ENCODE data around the gene RNASE7.
A peak's percentile ranks its signal among the peaks of the same experiment; 100 is the strongest.
"Not testable (repeated sequence)": the region's sequence is repeated elsewhere in the genome, so short reads cannot be mapped to it uniquely, and the experiment has no call there.

RNASE7 gene, protein sequence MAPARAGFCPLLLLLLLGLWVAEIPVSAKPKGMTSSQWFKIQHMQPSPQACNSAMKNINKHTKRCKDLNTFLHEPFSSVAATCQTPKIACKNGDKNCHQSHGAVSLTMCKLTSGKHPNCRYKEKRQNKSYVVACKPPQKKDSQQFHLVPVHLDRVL
- 0 to 0.12 (median 0) reads per million in 18 experiments for total RNA-seq

DNA sequence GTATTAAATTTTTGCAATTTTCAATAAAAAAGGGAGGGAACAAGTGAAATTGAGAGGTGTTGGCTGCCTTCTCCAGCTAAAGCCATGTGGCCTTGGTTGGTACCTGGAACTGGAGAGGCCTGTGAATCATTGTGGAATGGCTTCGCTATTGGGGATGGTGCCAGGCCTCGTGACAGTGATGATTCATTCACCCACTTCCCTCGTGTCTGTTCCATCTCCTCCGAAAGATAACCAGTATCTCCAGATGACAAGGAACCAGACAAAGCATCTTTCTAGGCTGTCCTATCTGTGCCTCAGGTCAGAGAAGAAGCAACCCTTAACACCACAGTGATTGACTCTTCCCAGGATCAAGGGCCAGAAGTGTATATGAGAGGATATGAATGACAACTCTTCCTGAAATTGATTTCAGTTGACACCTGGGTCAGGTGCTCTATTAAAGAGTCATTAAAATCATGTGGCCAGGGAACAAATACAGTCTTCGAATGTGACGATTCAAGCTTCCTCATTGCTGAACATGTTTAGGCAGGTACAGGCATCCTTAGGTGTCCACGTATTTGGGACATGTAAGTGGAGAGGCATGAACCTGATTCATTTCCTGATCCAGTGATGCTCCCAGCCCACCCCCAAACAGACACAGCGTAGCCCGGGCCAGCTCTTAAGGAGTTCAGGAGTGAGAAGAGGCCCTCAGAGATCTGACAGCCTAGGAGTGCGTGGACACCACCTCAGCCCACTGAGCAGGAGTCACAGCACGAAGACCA, at the start of gene RNASE7:
RNASE7 (plus strand) TSS at position 687 of the 758 bp plus-strand sequence. CDS start 631 bp downstream, outside the sequence.
- peak; percentile 48 to 56 for DNase-seq

DNA sequence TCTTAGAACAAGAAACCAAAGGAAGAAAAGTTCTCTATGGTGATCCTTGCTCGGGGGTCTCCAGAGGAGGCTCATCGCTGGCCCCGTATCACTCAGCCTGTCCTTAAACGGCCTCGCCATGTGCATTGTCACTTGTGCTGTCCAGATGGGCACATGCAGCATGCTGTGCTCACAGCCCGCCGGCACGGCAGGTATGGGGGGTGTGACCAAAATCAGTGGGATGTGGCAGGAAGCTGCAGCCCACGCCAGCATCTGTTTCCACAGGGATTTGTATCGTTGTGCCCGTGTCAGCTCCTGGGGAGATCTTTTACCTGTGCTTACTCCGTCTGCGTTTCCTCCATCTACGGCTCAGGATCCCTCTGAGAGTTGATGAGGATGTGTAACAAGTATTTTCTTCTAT, 45.6 kb upstream of the RNASE7 start:
- no peak for DNase-seq

GRCh38 chr14:20997115-20997514, 45.0 kb upstream of the RNASE7 start:
- no peak for DNase-seq

DNA sequence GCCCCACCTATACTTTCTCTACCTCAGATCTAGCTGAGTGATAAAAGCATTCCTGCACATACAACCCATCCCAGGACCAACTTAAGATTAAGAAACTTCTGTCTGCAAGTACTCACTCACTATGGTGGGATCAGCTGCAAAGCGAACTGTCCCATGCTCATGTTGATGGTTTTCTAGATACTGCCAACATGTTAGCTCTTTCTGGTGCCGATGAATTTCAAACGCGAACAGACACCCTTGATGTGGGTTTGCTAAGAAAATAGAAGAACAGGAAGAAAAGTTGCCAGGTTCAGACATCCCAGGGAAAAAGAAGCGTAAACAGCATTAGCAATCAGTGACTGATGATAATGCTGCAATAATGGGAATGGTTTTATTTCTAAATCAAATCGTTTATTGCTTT, 44.6 kb upstream of the RNASE7 start:
- no peak for DNase-seq

DNA sequence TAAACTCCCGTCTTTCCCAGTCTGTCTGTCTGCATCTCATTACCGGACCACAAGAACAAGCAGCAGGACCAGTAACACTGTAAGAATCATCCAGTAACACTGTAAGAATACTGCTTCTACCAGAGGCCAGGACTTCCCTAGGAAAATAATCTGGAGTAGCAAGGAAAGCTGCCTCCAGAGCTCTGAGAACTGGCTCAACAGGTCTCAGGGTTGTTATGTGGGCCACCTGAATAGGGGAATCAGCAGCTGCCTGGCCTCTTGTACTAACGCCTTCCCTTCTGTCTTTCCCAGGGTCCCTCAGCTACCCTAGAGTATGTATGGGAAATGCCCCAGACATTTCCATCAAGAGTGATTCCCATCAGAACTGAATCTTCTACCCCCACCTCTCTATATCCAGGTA, 44.0 kb upstream of the RNASE7 start:
- DNase-seq: no peak

DNA sequence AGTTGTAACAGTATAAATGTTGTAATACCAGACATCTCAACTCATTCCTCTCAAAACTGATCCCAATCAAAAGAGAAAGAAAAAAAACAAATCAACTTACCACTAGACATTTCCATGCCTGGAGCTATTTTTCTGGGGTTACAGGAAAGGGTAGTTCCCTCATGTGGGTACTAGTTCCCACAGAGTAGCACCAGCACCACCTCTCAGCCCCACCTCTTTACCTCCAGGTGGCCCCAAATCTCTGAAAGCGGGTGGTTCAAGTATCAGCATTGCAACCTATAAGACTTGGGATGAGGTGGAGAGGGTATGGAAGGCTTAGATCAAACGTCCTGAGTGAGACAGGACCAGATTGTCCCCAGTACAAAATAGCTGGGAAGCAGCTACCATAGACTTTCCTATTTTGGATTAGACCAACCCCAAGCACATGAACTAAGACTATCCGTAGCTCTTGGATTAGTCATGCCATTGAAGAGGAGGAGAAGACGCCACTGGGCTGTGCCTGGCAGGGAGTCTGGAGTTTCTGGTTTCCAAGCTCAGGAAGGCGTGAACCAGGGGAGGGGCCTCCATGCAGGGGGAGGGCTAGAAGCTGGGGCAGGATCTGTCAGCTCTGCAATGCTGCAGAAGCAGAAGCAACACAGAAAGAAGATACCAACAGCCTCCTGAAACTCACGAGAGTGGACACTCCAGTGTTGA, 43.3 kb upstream of the RNASE7 start, which contains the start of gene SLC39A2:
SLC39A2 (plus strand) TSS at position 620 of the 693 bp plus-strand sequence. CDS start 154 bp downstream, outside the sequence.
- peak in 1 of 2 donors; percentile 59 for DNase-seq

GRCh38 chr14:20999591-20999990, 42.6 kb upstream of the RNASE7 start:
- DNase-seq: no peak

- no peak for DNase-seq
Measured at GRCh38 chr14:21001218-21001617, 40.9 kb upstream of the RNASE7 start.

- DNase-seq: no peak
Measured at GRCh38 chr14:21003788-21004346, 38.3 kb upstream of the RNASE7 start.

- DNase-seq: not testable (repeated sequence)
Measured at GRCh38 chr14:21009721-21010120, 32.4 kb upstream of the RNASE7 start.

GRCh38 chr14:21011136-21011535, 31.0 kb upstream of the RNASE7 start:
- DNase-seq: no peak

DNA sequence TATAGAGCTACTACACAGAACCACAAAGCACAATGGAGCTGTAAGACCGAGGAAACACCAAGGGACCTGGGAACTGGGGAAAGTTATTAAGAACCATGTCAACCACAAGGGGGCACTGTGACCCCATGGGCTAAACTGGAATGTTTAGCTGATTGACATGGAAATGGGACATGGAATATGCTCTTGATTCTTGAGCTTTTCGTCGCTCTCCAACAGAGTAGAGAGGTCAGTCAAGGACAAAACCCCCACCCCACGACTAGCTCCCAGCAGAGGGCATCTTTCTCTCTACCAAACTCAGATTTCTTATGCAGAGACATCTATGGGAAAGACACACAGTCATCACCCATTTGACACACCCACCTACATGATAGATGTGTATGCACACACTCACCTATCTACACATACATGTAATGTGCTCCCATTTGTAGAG, 27.4 kb upstream of the RNASE7 start:
- DNase-seq: peak; percentile 91

DNA sequence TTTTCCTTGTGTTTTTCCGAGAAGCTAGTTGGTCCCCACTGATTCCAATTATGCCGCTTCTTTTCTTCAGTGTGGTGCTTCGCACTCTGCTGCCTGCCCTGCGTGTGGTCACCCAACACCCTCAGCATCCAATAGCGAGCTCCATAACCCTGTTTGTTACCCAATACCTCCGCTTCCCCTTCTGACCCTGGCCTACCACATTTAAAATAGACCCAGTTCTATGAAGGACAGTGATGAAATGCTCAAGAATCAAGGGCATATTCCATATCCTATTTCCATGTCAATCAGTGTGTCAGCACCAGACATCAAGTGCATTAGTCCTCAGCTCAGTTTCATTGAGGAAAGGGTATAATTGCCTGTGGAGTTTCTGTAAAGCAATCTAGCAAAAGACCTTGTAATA, 26.9 kb upstream of the RNASE7 start:
- DNase-seq: peak; percentile 76 to 80

- DNase-seq: no peak
Measured at GRCh38 chr14:21016413-21017190, 25.6 kb upstream of the RNASE7 start.

DNA sequence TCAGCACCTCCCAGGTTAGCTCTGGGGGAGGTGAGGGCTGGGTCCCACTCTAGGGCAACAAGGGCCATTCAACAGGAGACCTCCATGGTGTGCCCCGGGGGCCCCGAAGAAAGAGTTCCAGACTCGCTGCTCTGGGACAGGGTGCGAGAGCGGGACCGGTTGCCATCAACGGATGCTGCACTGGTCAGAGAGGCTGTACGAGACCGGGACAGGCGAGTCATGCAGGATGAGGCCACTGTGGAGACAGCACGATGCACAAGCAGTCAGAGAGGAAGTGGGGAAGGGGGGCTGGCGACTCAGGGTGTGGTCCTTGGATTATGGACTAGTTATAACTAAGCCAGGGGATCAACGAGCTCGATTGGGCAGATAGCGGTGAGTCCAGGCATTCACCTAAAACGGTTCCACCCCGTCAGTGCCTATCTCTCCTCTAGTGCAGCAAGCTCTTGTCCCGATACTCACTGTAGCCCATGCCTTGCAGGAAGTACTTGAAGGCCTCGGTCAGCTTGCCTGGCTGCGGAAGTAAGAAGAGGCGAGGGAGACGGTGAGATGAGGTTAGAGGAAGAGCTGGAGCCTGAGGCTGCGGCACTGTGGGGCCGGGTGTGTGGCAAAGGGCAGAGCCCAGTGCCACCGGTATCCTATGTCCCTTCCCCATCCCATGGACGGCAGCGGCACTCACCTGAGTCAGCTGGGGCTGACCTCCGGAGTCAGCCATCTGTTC, 24.5 kb upstream of the RNASE7 start:
- peak; percentile 44 to 66 for DNase-seq

- DNase-seq: no peak
Measured at GRCh38 chr14:21018286-21018685, 23.9 kb upstream of the RNASE7 start.

DNA sequence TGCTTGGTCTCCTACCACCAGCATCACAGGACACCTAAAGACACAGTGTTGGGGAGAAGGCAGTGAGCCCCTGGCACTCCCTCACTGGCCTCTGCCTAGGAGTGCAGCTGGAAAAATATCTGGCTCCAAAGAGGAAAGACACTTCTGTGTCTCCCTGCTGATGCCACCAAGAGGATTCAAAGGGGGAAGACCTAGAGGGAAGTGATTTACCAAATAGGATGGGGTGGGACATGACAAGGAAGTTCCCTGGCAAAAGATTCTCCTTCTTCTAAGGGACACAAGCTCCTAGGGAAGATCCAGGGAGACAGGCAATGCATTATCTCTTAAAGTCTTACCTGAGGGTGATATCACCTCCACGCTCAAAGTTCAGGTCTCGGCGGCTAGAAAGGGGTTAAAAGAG, 23.4 kb upstream of the RNASE7 start:
- DNase-seq: peak; percentile 28 to 42

DNA sequence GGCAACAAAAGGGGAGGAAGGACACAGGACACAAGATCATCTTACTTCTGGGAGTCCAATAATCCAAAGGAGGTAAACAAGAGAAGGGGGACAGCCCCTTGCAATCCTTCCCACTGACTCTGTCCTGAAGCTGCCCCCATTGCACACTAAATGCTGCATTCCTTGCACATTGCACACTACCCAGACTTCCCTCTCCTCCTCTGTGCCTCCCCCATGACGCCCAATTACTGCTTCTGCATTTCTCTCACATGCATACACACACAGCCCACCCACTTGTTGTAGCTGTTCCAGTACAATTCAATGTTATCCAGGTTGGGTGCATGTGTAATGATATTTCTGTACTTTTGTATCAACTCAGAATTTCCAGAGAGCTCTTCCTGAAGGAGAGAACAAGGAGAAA, 22.8 kb upstream of the RNASE7 start:
- peak; percentile 66 to 84 for DNase-seq

DNA sequence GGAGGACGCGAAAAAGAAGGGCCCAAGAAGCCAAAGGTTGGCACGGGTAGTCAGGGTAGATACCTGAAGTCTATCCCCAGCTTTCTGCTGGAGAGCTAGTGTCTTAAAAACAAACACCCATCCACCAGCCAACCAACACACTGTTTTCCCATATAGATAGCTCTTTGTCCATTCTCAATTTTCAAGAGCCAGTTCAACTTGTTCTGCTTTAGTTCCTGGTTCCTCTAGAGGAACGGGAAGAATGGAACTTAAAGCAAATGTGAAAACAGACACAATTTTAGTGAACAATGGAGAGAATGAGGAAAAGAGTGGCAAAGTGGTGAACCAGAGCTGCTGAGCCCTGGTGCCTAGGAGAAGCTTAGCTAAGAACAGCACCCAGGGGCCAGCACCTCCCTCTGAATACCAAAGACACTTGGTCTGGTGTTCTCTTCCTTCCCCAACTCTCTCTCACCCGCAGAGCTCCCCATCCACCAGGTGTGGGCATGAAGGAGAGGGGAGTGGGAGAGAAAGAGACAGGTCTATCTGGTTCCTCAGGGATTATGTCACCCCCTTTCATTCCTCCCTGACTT, 21.1 kb upstream of the RNASE7 start:
- DNase-seq: peak in 1 of 2 donors; percentile 6

- no peak for DNase-seq
Measured at GRCh38 chr14:21022686-21023085, 19.5 kb upstream of the RNASE7 start.

DNA sequence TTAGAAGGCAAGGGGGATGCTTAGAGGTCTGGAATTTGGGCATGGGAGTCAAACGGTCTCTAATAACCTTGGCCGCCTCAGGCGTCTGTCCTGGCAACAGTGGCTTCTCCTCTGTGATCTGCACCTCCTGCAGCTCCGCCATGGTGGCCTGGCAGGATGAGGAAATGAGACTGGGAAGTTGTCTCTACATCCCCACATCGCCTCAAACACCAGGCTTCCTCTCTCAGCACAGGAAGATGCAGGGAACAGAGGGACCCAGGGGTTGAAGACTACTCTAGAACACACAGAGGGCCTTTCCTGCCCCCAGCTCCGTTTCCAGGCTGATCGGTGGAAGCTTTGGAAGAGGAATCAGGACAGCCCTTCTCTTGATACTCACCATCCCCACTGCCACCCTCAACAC, 19.0 kb upstream of the RNASE7 start:
- peak; percentile 42 to 63 for DNase-seq
